H9 (cell line): ENCODE results near the gene TRIOBP. TPM values are rescaled to one million over a fixed set of nuclear protein-coding genes. Genes with fewer than 3 reads are reported as not detected.

Source experiments
- DNase-seq: peaks from one replicate; pipeline ENCODE4 v3.0.0-alpha.2; 2017
- H2AFZ ChIP-seq: one replicate; pipeline ENCODE4 v1.6.1; 2013; ENCODE audit warnings: mild to moderate bottlenecking, low read length, control low read depth, moderate library complexity
- H2AK5ac ChIP-seq: 2 replicates; pipeline ENCODE4 v1.6.1; 2013; ENCODE audit warnings: low read length, control low read depth, mixed read lengths; ENCODE audit not compliant: insufficient read length
- H2BK120ac ChIP-seq: one replicate; pipeline ENCODE4 v1.6.1; 2013; ENCODE audit warnings: low read depth, mild to moderate bottlenecking, low read length, control low read depth, inconsistent platforms; ENCODE audit not compliant: poor library complexity, severe bottlenecking
- H2BK12ac ChIP-seq: 2 replicates; pipeline ENCODE4 v1.6.1; 2013; ENCODE audit warnings: low read length, control low read depth, mixed read lengths, low read depth; ENCODE audit not compliant: insufficient read length
- H2BK15ac ChIP-seq: 2 replicates; pipeline ENCODE4 v1.6.1; 2013; ENCODE audit warnings: low read depth, low read length, control low read depth
- H2BK20ac ChIP-seq: one replicate; pipeline ENCODE4 v1.6.1; 2013; ENCODE audit warnings: low read depth, mild to moderate bottlenecking, low read length, control low read depth, inconsistent platforms; ENCODE audit not compliant: poor library complexity, severe bottlenecking
- H2BK5ac ChIP-seq: 2 replicates; pipeline ENCODE4 v1.6.1; 2013; ENCODE audit warnings: low read length, control low read depth, mixed read lengths; ENCODE audit not compliant: insufficient read length
- H3K14ac ChIP-seq: 2 replicates; pipeline ENCODE4 v1.6.1; 2013; ENCODE audit warnings: low read length, control low read depth; ENCODE audit not compliant: insufficient read depth
- H3K18ac ChIP-seq: 2 replicates; pipeline ENCODE4 v1.6.1; 2013; ENCODE audit warnings: low read depth, mild to moderate bottlenecking, mixed read lengths, low read length, control low read depth; ENCODE audit not compliant: insufficient read length
- H3K23ac ChIP-seq: 2 replicates; pipeline ENCODE4 v1.6.1; 2013; ENCODE audit warnings: low read length, control low read depth, mixed read lengths, low read depth; ENCODE audit not compliant: insufficient read length
- H3K23me2 ChIP-seq: 2 replicates; pipeline ENCODE4 v1.6.1; 2013; ENCODE audit warnings: low read depth, mild to moderate bottlenecking, mixed read lengths, low read length, control low read depth; ENCODE audit not compliant: insufficient read length, poor library complexity, severe bottlenecking
- H3K27ac ChIP-seq: 2 replicates; pipeline ENCODE4 v1.5.1; 2013; ENCODE audit warnings: low read length, control low read depth, mixed read lengths, low read depth; ENCODE audit not compliant: insufficient read length
- H3K27me3 ChIP-seq: 2 replicates; pipeline ENCODE4 v1.6.1; 2013; ENCODE audit warnings: low read length, control low read depth, inconsistent platforms; ENCODE audit not compliant: insufficient read depth
- H3K4ac ChIP-seq: 2 replicates; pipeline ENCODE4 v1.6.1; 2013; ENCODE audit warnings: low read depth, mild to moderate bottlenecking, control low read depth, inconsistent platforms, low read length, moderate library complexity
- H3K4me1 ChIP-seq: 2 replicates; pipeline ENCODE4 v1.6.1; 2013; ENCODE audit warnings: low read length, control low read depth, inconsistent platforms; ENCODE audit not compliant: insufficient read depth
- H3K4me2 ChIP-seq: 2 replicates; pipeline ENCODE4 v1.6.1; 2013; ENCODE audit warnings: low read length, control low read depth, mixed read lengths; ENCODE audit not compliant: insufficient read length, insufficient read depth
- H3K56ac ChIP-seq: 2 replicates; pipeline ENCODE4 v1.6.1; 2013; ENCODE audit warnings: low read depth, mild to moderate bottlenecking, mixed read lengths, low read length, control low read depth; ENCODE audit not compliant: insufficient read length
- H3K79me1 ChIP-seq: 2 replicates; pipeline ENCODE4 v1.6.1; 2013; ENCODE audit warnings: low read depth, mild to moderate bottlenecking, moderate library complexity, low read length, control low read depth, inconsistent platforms; ENCODE audit not compliant: insufficient read depth, poor library complexity, severe bottlenecking
- H3K79me2 ChIP-seq: 2 replicates; pipeline ENCODE4 v1.6.1; 2013; ENCODE audit warnings: low read length, control low read depth, inconsistent platforms; ENCODE audit not compliant: insufficient read depth
- H3K9ac ChIP-seq: 2 replicates; pipeline ENCODE4 v1.6.1; 2013; ENCODE audit warnings: low read length, control low read depth, mixed read lengths; ENCODE audit not compliant: insufficient read length; ENCODE audit errors: extremely low read depth
- H3K9me3 ChIP-seq: one replicate; pipeline ENCODE4 v1.6.1; 2013; ENCODE audit warnings: low read depth, low read length, inconsistent platforms; ENCODE audit not compliant: control insufficient read depth
- H3T11ph ChIP-seq: one replicate; pipeline ENCODE4 v1.6.1; 2013; ENCODE audit warnings: mild to moderate bottlenecking, low read length, control low read depth, inconsistent platforms
- H4K20me1 ChIP-seq: one replicate; pipeline ENCODE4 v1.6.1; 2013; ENCODE audit not compliant: control insufficient read depth, insufficient read length, insufficient read depth
- H4K5ac ChIP-seq: 2 replicates; pipeline ENCODE4 v1.6.1; 2013; ENCODE audit warnings: low read depth, mild to moderate bottlenecking, mixed read lengths, low read length, control low read depth; ENCODE audit not compliant: insufficient read length
- H4K8ac ChIP-seq: replicated peaks from 2 replicates; pipeline ENCODE4 v1.6.1; 2013; ENCODE audit warnings: low read length, control low read depth, mixed read lengths, low read depth; ENCODE audit not compliant: insufficient read length
- H4K91ac ChIP-seq: 2 replicates; pipeline ENCODE4 v1.6.1; 2013; ENCODE audit warnings: low read depth, mild to moderate bottlenecking, moderate library complexity, mixed read lengths, low read length, control low read depth; ENCODE audit not compliant: insufficient read length
- H3K27ac Mint-ChIP-seq, 3 experiments: 2 replicates in 2 of 3; 3 replicates in 1 of 3; pipeline ENCODE4 v1.8.0; 2020 to 2021; ENCODE audit warnings: mixed read lengths in 3 of 3, mild to moderate bottlenecking in 1 of 3, moderate library complexity in 1 of 3
- H3K27me3 Mint-ChIP-seq: 2 replicates; pipeline ENCODE4 v1.8.0; 2021; ENCODE audit warnings: low read depth, mild to moderate bottlenecking, moderate library complexity, mixed read lengths
- H3K36me3 Mint-ChIP-seq, 3 experiments: 2 replicates in 2 of 3; 3 replicates in 1 of 3; pipeline ENCODE4 v1.8.0; 2020 to 2021; ENCODE audit warnings: low read depth in 3 of 3, mixed read lengths in 3 of 3; ENCODE audit not compliant: insufficient read depth in 1 of 3
- H3K4me1 Mint-ChIP-seq, 2 experiments: 2 replicates each; pipeline ENCODE4 v1.8.0; 2020; ENCODE audit warnings: mixed read lengths in 2 of 2
- H3K4me3 Mint-ChIP-seq, 2 experiments: 2 replicates in 1 of 2; 3 replicates in 1 of 2; pipeline ENCODE4 v1.8.0; 2020 to 2021; ENCODE audit warnings: mild to moderate bottlenecking in 2 of 2, mixed read lengths in 2 of 2, moderate library complexity in 1 of 2
- H3K9me3 Mint-ChIP-seq, 2 experiments: 2 replicates in 1 of 2; 3 replicates in 1 of 2; pipeline ENCODE4 v1.8.0; 2020; ENCODE audit warnings: mild to moderate bottlenecking in 2 of 2, mixed read lengths in 2 of 2, moderate library complexity in 1 of 2
- CTCF ChIP-seq: fragments of 200-600 bp; sonication (generic); conservative IDR thresholded peaks from 3 replicates; pipeline ENCODE4 v1.8.0; 2021; ENCODE audit warnings: antibody characterized with exemption, mild to moderate bottlenecking
- WGBS: extraction: QIAGEN DNeasy Blood & Tissue Kit; methylation state at CpG from one replicate; pipeline ENCODE4 v1.1.7; 2013; ENCODE audit warnings: missing lambda C conversion rate, low lambda C conversion rate, mixed read lengths; ENCODE audit not compliant: insufficient read length; ENCODE audit errors: extremely low coverage; 5-methylcytosine and 5-hydroxymethylcytosine counted together
- total RNA-seq: library from RNA; stranded (reverse); gene quantifications from 2 replicates; pipeline ENCODE4 v1.2.1, GENCODE V29; 2021

The TRIOBP gene
- total RNA-seq, 1 experiment from 2014 or later, result 52.7 TPM

- no peak for TF ChIP-seq CTCF
- Mint-ChIP-seq H3K27ac (no peak overlapping the region), H3K9me3 (no peaks in the 10 kb centered on the region), H3K36me3 (peaks cover 4 to 54% (median 43%) of the 10 kb centered on the region in 3 experiments; a peak in 6 of 7 replicates), H3K27me3 (peaks cover 3% of the 10 kb centered on the region), H3K4me1 (0 out of 4 replicates have a peak, but pooled peaks cover 0 to 3% of the 10 kb centered on the region in 2 experiments), H3K4me3 (no peak overlapping the region)
- Histone ChIP-seq H2AK5ac (no peak overlapping the region), H4K8ac (no peak overlapping the region), H3K79me2 (no peaks in the 10 kb centered on the region), H2BK20ac (no peak overlapping the region), H3T11ph (no peak overlapping the region), H2BK120ac (no peak overlapping the region), H3K4ac (no peak overlapping the region), H3K4me1 (no peaks in the 10 kb centered on the region), H2BK5ac (no peak overlapping the region), H3K56ac (no peak overlapping the region), H3K23me2 (no peaks in the 10 kb centered on the region), H3K14ac (no peak overlapping the region), H2AFZ (no peak overlapping the region), H3K9me3 (no peaks in the 10 kb centered on the region), H4K20me1 (no peaks in the 10 kb centered on the region), H3K9ac (no peak overlapping the region), H3K4me2 (no peak overlapping the region), H3K23ac (no peak overlapping the region), H2BK15ac (no peak overlapping the region), H3K79me1 (no peaks in the 10 kb centered on the region), H3K18ac (no peak overlapping the region), H4K5ac (no peak overlapping the region), H4K91ac (no peak overlapping the region), H3K27ac (no peak overlapping the region), H2BK12ac (no peak overlapping the region), H3K27me3 (no peaks in the 10 kb centered on the region; the same call in 1 of the 2 replicates)
- DNase-seq, result no peak
- no CpG with 5 or more reads among the region's 6 CpGs for WGBS
Measured at GRCh38 chr22:37764622-37765021, 67.8 kb downstream of the TRIOBP start.
